NB4 (cell line): ENCODE measurements around the gene SMC1B.

ENCODE experiments used
- MYC ChIP-seq: IDR thresholded peaks from 2 replicates; pipeline ENCODE4 v1.6.1; 2011; ENCODE audit warnings: low read depth, low read length
- POLR2A ChIP-seq: IDR thresholded peaks from 2 replicates; pipeline ENCODE4 v1.6.1; 2011; ENCODE audit warnings: mild to moderate bottlenecking; ENCODE audit not compliant: insufficient read length; ENCODE audit errors: extremely low read depth
- TF ChIP-seq, protein P1 (sequence below): IDR thresholded peaks from one replicate; pipeline ENCODE4 v1.5.1; 2012; ENCODE audit warnings: low read depth, low read length
- TF ChIP-seq, protein P2 (sequence below): IDR thresholded peaks from 2 replicates; pipeline ENCODE4 v1.6.1; 2011; ENCODE audit warnings: low read depth, low read length

DNA sequence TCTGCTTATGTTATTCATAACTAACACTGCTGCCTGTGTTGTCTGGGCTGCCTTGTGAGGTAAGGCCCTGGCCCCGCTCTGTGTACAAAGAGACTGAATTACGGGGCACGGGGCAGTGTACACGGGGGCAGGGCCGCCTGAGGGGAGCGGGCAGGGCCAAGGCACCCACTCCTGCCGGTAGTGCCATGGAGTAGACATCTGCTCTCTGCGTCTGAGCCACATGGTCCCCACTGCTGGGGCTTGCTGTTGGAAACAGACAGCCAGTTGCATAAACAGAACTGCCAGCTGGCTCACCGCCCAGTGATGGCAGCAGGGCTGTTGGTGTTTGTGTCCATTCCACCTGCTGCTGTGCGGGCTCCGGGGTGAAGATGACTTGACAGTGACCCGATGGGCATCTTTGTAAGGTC, 83.9 kb downstream of the SMC1B start:
- no peak for TF ChIP-seq POLR2A
- TF ChIP-seq, protein P1, sequence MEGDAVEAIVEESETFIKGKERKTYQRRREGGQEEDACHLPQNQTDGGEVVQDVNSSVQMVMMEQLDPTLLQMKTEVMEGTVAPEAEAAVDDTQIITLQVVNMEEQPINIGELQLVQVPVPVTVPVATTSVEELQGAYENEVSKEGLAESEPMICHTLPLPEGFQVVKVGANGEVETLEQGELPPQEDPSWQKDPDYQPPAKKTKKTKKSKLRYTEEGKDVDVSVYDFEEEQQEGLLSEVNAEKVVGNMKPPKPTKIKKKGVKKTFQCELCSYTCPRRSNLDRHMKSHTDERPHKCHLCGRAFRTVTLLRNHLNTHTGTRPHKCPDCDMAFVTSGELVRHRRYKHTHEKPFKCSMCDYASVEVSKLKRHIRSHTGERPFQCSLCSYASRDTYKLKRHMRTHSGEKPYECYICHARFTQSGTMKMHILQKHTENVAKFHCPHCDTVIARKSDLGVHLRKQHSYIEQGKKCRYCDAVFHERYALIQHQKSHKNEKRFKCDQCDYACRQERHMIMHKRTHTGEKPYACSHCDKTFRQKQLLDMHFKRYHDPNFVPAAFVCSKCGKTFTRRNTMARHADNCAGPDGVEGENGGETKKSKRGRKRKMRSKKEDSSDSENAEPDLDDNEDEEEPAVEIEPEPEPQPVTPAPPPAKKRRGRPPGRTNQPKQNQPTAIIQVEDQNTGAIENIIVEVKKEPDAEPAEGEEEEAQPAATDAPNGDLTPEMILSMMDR = no peak
- TF ChIP-seq MYC = no peak
- TF ChIP-seq, protein P2, sequence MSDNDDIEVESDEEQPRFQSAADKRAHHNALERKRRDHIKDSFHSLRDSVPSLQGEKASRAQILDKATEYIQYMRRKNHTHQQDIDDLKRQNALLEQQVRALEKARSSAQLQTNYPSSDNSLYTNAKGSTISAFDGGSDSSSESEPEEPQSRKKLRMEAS = no peak
